Measurements from ENCODE around the gene MAPK10.

MAPK10 gene

GRCh38 chr4:85964298-85964697 is 395.6 kb downstream of the MAPK10 start:
- DNase-seq (ENCODE audit: low read depth), result no peak
- no peak for TF ChIP-seq CTCF (IDR thresholded peaks at IDR 0.05; ENCODE audit: insufficient read depth, low read depth, low read length, missing control alignments)

GRCh38 chr4:85963231-85963630 is 396.6 kb downstream of the MAPK10 start:
- H3K4me3 ChIP-seq (ENCODE audit: low read depth, low read length), result no peak overlapping the region
- TF ChIP-seq CTCF (IDR thresholded peaks at IDR 0.05; ENCODE audit: insufficient read depth, low read depth, low read length, missing control alignments), result no peak
- DNase-seq (ENCODE audit: low read depth), result no peak

More at GRCh38 chr4:85964298-85964697, 395.6 kb downstream of the MAPK10 start:
- H3K4me3 ChIP-seq (ENCODE audit: low read depth, low read length), result no peak overlapping the region

GRCh38 chr4:85961887-85962286 is 398.0 kb downstream of the MAPK10 start:
- TF ChIP-seq CTCF (IDR thresholded peaks at IDR 0.05; ENCODE audit: insufficient read depth, low read depth, low read length, missing control alignments), result no peak
- no peak for DNase-seq (ENCODE audit: low read depth)
- H3K4me3 ChIP-seq (ENCODE audit: low read depth, low read length), result no peak overlapping the region

GRCh38 chr4:85956293-85956945 is 403.4 kb downstream of the MAPK10 start:
- TF ChIP-seq CTCF (IDR thresholded peaks at IDR 0.05; ENCODE audit: insufficient read depth, low read depth, low read length, missing control alignments), result no peak
- no peak overlapping the region for H3K4me3 ChIP-seq (ENCODE audit: low read depth, low read length)
- no peak for DNase-seq (ENCODE audit: low read depth)

GRCh38 chr4:85955620-85956292 is 404.1 kb downstream of the MAPK10 start:
- TF ChIP-seq CTCF (IDR thresholded peaks at IDR 0.05; ENCODE audit: insufficient read depth, low read depth, low read length, missing control alignments), result no peak
- DNase-seq (ENCODE audit: low read depth), result no peak
- H3K4me3 ChIP-seq (ENCODE audit: low read depth, low read length), result no peak overlapping the region

GRCh38 chr4:85953651-85954018 is 406.2 kb downstream of the MAPK10 start:
- DNase-seq (ENCODE audit: low read depth), result no peak
- TF ChIP-seq CTCF (IDR thresholded peaks at IDR 0.05; ENCODE audit: insufficient read depth, low read depth, low read length, missing control alignments), result no peak
- no peak overlapping the region for H3K4me3 ChIP-seq (ENCODE audit: low read depth, low read length)
